PC-9 (cell line): Measurements from ENCODE around the gene DLG2. TPM values are rescaled to one million over a fixed set of nuclear protein-coding genes. Genes with fewer than 3 reads are reported as not detected.

Experiments used
- BruUV-seq: library from RNA; stranded (reverse); fragments of 400-500 nt; replicated peaks from 2 replicates; lab custom pipeline; 2021; lab: Mats Ljungman, UMichigan
- CTCF ChIA-PET: fragments of 300-600 bp; sonication (Branson Sonifier 250); formaldehyde crosslinking; loops from one replicate; lab custom pipeline; 2022; ENCODE audit warnings: antibody characterized with exemption; lab: Charles Lee
- POLR2A ChIA-PET: fragments of 300-600 bp; sonication (Branson Sonifier 250); formaldehyde crosslinking; loops from one replicate; lab custom pipeline; 2022; ENCODE audit warnings: antibody characterized with exemption; ENCODE audit not compliant: unreplicated experiment; lab: Charles Lee
- DNase-seq, 2 experiments: peaks; one replicate each; pipeline versions ENCODE4 v3.0.0 to v3.0.0-alpha.2; 2015 to 2022; ENCODE audit warnings: mixed read lengths in 1 of 2
- H2AFZ ChIP-seq: fragments of 200-600 bp; sonication (generic); 2 replicates; pipeline ENCODE4 v1.8.1; 2017; ENCODE audit warnings: antibody characterized with exemption
- H3F3A ChIP-seq: fragments of 200-600 bp; sonication (generic); 2 replicates; pipeline ENCODE4 v1.8.1; 2017; ENCODE audit warnings: antibody characterized with exemption, mild to moderate bottlenecking, low read depth; ENCODE audit not compliant: insufficient read depth
- H3K27ac ChIP-seq: fragments of 200-600 bp; sonication (generic); 2 replicates; pipeline ENCODE4 v1.6.1; 2016; ENCODE audit warnings: mixed run types
- H3K27me3 ChIP-seq: fragments of 200-600 bp; sonication (generic); 2 replicates; pipeline ENCODE4 v1.6.1; 2016; ENCODE audit warnings: low read depth, mixed run types; ENCODE audit not compliant: insufficient read depth
- H3K36me3 ChIP-seq: fragments of 200-600 bp; sonication (generic); 2 replicates; pipeline ENCODE4 v1.6.1; 2016; ENCODE audit warnings: low read depth, mixed run types
- H3K4me1 ChIP-seq: fragments of 200-600 bp; sonication (generic); replicated peaks from 2 replicates; pipeline ENCODE4 v1.6.1; 2016; ENCODE audit warnings: mixed run types; ENCODE audit not compliant: insufficient read depth
- H3K4me2 ChIP-seq: fragments of 200-600 bp; sonication (generic); 2 replicates; pipeline ENCODE4 v1.6.1; 2017; ENCODE audit warnings: mixed run types
- H3K4me3 ChIP-seq: fragments of 200-600 bp; sonication (generic); 2 replicates; pipeline ENCODE4 v1.6.1; 2016; ENCODE audit warnings: mixed run types
- H3K79me2 ChIP-seq: fragments of 200-600 bp; sonication (generic); 2 replicates; pipeline ENCODE4 v1.6.1; 2017; ENCODE audit warnings: low read depth, mixed run types
- H3K9me2 ChIP-seq: fragments of 200-600 bp; sonication (generic); 2 replicates; pipeline ENCODE4 v1.8.1; 2017; ENCODE audit warnings: mild to moderate bottlenecking; ENCODE audit not compliant: insufficient read depth
- H3K9me3 ChIP-seq: fragments of 200-600 bp; sonication (generic); 2 replicates; pipeline ENCODE4 v1.8.1; 2016; ENCODE audit warnings: low read depth; ENCODE audit not compliant: insufficient read depth
- H4K20me1 ChIP-seq: fragments of 200-600 bp; sonication (generic); 2 replicates; pipeline ENCODE4 v1.8.1; 2017; ENCODE audit not compliant: insufficient read depth
- EZH2 ChIP-seq: fragments of 200-600 bp; sonication (generic); IDR thresholded peaks from 2 replicates; pipeline ENCODE4 v1.8.0; 2017; ENCODE audit warnings: antibody characterized with exemption, low read depth
- intact Hi-C: fragments of 100-400 bp; cut with micrococcal nuclease; formaldehyde crosslinking; loops from one replicate; pipeline ENCODE4 v1.10.0; 2022; ENCODE audit not compliant: unreplicated experiment
- total RNA-seq: library from RNA; stranded (reverse); gene quantifications from 2 replicates; pipeline ENCODE4 v1.2.3, GENCODE V29; 2021
- TF ChIP-seq, protein P1 (sequence below): fragments of 200-600 bp; sonication (generic); conservative IDR thresholded peaks from 2 replicates; pipeline ENCODE4 v1.6.1; 2017; ENCODE audit warnings: mixed run types, antibody characterized with exemption, mild to moderate bottlenecking, moderate library complexity

Gene DLG2
- total RNA-seq, 1 experiment from 2014 or later, result 6.4 TPM

DNA sequence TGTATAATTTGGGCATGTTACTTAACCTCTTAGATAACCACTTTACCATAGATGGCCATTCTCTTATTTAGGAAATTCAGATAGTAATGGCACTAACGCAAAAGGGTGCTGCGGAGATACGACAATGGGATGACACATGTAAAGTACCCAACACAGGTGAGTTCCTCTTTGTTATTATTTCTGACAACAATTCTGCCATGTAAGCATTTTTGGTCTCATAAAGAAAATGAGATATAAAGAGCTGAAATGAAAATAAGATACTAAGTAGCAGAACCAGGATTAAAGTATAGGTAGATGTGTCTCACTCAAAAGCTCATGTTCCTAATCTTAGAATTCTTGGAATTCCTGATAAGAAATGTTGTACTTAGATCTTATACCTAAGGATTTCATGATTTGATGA, 2080.8 kb downstream of the DLG2 start:
- Histone ChIP-seq H3K27ac (no peak overlapping the region), H3K9me2 (no peaks in the 10 kb centered on the region), H3K4me2 (no peak overlapping the region), H3K4me1 (no peaks in the 10 kb centered on the region), H3K79me2 (no peaks in the 10 kb centered on the region), H3F3A (no peaks in the 10 kb centered on the region), H3K36me3 (no peaks in the 10 kb centered on the region), H3K27me3 (no peaks in the 10 kb centered on the region), H4K20me1 (no peaks in the 10 kb centered on the region), H3K9me3 (no peaks in the 10 kb centered on the region), H2AFZ (no peak overlapping the region), H3K4me3 (no peak overlapping the region)
- CTCF ChIA-PET, result no interaction called here
- POLR2A ChIA-PET, result no interaction called here
- DNase-seq, result no peak
- no peak for TF ChIP-seq EZH2
- TF ChIP-seq, protein P1, sequence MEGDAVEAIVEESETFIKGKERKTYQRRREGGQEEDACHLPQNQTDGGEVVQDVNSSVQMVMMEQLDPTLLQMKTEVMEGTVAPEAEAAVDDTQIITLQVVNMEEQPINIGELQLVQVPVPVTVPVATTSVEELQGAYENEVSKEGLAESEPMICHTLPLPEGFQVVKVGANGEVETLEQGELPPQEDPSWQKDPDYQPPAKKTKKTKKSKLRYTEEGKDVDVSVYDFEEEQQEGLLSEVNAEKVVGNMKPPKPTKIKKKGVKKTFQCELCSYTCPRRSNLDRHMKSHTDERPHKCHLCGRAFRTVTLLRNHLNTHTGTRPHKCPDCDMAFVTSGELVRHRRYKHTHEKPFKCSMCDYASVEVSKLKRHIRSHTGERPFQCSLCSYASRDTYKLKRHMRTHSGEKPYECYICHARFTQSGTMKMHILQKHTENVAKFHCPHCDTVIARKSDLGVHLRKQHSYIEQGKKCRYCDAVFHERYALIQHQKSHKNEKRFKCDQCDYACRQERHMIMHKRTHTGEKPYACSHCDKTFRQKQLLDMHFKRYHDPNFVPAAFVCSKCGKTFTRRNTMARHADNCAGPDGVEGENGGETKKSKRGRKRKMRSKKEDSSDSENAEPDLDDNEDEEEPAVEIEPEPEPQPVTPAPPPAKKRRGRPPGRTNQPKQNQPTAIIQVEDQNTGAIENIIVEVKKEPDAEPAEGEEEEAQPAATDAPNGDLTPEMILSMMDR, result no peak
- no TSS peak for BruUV-seq
- intact Hi-C loops, result no loop called here

GRCh38 chr11:83545494-83546260, 2081.5 kb downstream of the DLG2 start:
- Histone ChIP-seq H3K9me3 (no peaks in the 10 kb centered on the region), H2AFZ (no peak overlapping the region), H3K27ac (no peak overlapping the region), H3F3A (no peaks in the 10 kb centered on the region), H3K36me3 (no peaks in the 10 kb centered on the region), H3K4me3 (no peak overlapping the region), H3K27me3 (peaks cover 2% of the 10 kb centered on the region; the same call in 1 of the 2 replicates), H4K20me1 (no peaks in the 10 kb centered on the region), H3K4me2 (no peak overlapping the region), H3K79me2 (no peaks in the 10 kb centered on the region), H3K4me1 (no peaks in the 10 kb centered on the region), H3K9me2 (no peaks in the 10 kb centered on the region)
- no peak for DNase-seq
- TF ChIP-seq EZH2, result no peak
- TF ChIP-seq, protein P1, result no peak
- CTCF ChIA-PET, result no interaction called here
- POLR2A ChIA-PET, result no interaction called here
- intact Hi-C loops, result no loop called here
- BruUV-seq, result no TSS peak

GRCh38 chr11:83544846-83545245, 2082.3 kb downstream of the DLG2 start:
- no peak for TF ChIP-seq EZH2
- TF ChIP-seq, protein P1, result no peak
- H3K27me3 ChIP-seq, result peaks cover 7% of the 10 kb centered on the region; the same call in 1 of the 2 replicates
- H3K4me1 ChIP-seq, result no peaks in the 10 kb centered on the region
- ChIA-PET POLR2A (no interaction called here), CTCF (no interaction called here)
- H4K20me1 ChIP-seq, result no peaks in the 10 kb centered on the region
- no peak overlapping the region for H3K4me3 ChIP-seq
- no peak overlapping the region for H3K4me2 ChIP-seq
- no peaks in the 10 kb centered on the region for H3F3A ChIP-seq
- no TSS peak for BruUV-seq
- H3K9me2 ChIP-seq, result no peaks in the 10 kb centered on the region
- H3K36me3 ChIP-seq, result no peaks in the 10 kb centered on the region
- no peaks in the 10 kb centered on the region for H3K9me3 ChIP-seq
- intact Hi-C loops, result no loop called here
- no peak overlapping the region for H3K27ac ChIP-seq
- DNase-seq, result no peak
- no peaks in the 10 kb centered on the region for H3K79me2 ChIP-seq
- no peak overlapping the region for H2AFZ ChIP-seq
